NK-92 (cell line): Measurements from ENCODE around the gene FGD5.

Experiments used
- DNase-seq: peaks from one replicate; lab custom pipeline; 2025; ENCODE audit not compliant: unreplicated experiment; lab: John Stamatoyannopoulos, UW

The FGD5 gene

GRCh38 chr3:14818804-14819500 lies at the start of gene FGD5:
Gene FGD5, plus strand, starts transcription at chr3:14818962. Its CDS starts 110 bp downstream, at chr3:14819072.
- no peak for DNase-seq

GRCh38 chr3:14769544-14770325 lies 49.0 kb upstream of the FGD5 start:
- DNase-seq, result no peak

GRCh38 chr3:14770591-14770990 lies 48.2 kb upstream of the FGD5 start:
- no peak for DNase-seq

GRCh38 chr3:14771593-14772497 lies 46.9 kb upstream of the FGD5 start:
- DNase-seq, result no peak

GRCh38 chr3:14772533-14773138 lies 46.1 kb upstream of the FGD5 start:
- no peak for DNase-seq

GRCh38 chr3:14773281-14773680 lies 45.5 kb upstream of the FGD5 start:
- no peak for DNase-seq

- no peak for DNase-seq
These were observed 45.1 kb upstream of the FGD5 start for GRCh38 chr3:14773691-14774128.

- DNase-seq, result no peak
These were observed 44.3 kb upstream of the FGD5 start for GRCh38 chr3:14774431-14774830.

GRCh38 chr3:14775011-14775410 lies 43.8 kb upstream of the FGD5 start:
- no peak for DNase-seq

GRCh38 chr3:14775563-14775962 lies 43.2 kb upstream of the FGD5 start:
- DNase-seq, result no peak

GRCh38 chr3:14779069-14779685 lies 39.6 kb upstream of the FGD5 start:
- DNase-seq, result no peak

- DNase-seq, result no peak
These were observed 37.7 kb upstream of the FGD5 start for GRCh38 chr3:14780927-14781507.

- no peak for DNase-seq
These were observed 35.2 kb upstream of the FGD5 start for GRCh38 chr3:14783480-14784086.

GRCh38 chr3:14784087-14784681 lies 34.6 kb upstream of the FGD5 start:
- no peak for DNase-seq

- no peak for DNase-seq
These were observed 33.3 kb upstream of the FGD5 start for GRCh38 chr3:14785207-14786155.

- DNase-seq, result no peak
These were observed 32.4 kb upstream of the FGD5 start for GRCh38 chr3:14786369-14786768.

- DNase-seq, result no peak
These were observed 31.1 kb upstream of the FGD5 start for GRCh38 chr3:14787630-14788029.

GRCh38 chr3:14788644-14789043 lies 30.1 kb upstream of the FGD5 start:
- no peak for DNase-seq
